ENCODE results near the gene GBA2. TPM values are rescaled to one million over a fixed set of nuclear protein-coding genes. Genes with fewer than 3 reads are reported as not detected.

Gene GBA2
- total and polyA plus RNA-seq, 2 experiments from 2014 or later = 32.1 to 80.1 TPM

- no peak overlapping the region for H3K4me2 ChIP-seq
- H3K9me3 Mint-ChIP-seq = no peaks in the 10 kb centered on the region
- H3F3A ChIP-seq (replicated peaks; ENCODE audit: low read depth) = no peaks in the 10 kb centered on the region
- ATAC-seq (no peak), DNase-seq (ENCODE audit: low spot score) (no peak)
- H2AFZ ChIP-seq = no peak overlapping the region
- no peaks in the 10 kb centered on the region for H4K20me1 ChIP-seq (replicated peaks; ENCODE audit: insufficient read depth)
- no peak overlapping the region for H3K4me3 ChIP-seq
- no peak overlapping the region for H3K4me3 Mint-ChIP-seq
- H3K79me2 ChIP-seq (replicated peaks; ENCODE audit: insufficient read depth) = no peaks in the 10 kb centered on the region
- H3K27me3 ChIP-seq (ENCODE audit: insufficient read depth) = no peaks in the 10 kb centered on the region
- peaks cover 36% of the 10 kb centered on the region for H3K36me3 ChIP-seq (ENCODE audit: insufficient read depth)
- H3K9me2 ChIP-seq (ENCODE audit: insufficient read depth) = no peaks in the 10 kb centered on the region
- no peaks in the 10 kb centered on the region for H3K4me1 Mint-ChIP-seq
- H3K27ac Mint-ChIP-seq = no peak overlapping the region
- H3K4me1 ChIP-seq (ENCODE audit: insufficient read depth) = no peaks in the 10 kb centered on the region
- TF ChIP-seq CREB1 (CRISPR knock-in tag; IDR thresholded peaks at IDR 0.05; ENCODE audit: low read depth) (no peak), ZNF462 (CRISPR knock-in tag; IDR thresholded peaks at IDR 0.05) (no peak), JUNB (IDR thresholded peaks at IDR 0.05; ENCODE audit: unreplicated experiment) (no peak)
- peaks cover 6% of the 10 kb centered on the region for H3K27me3 Mint-ChIP-seq (ENCODE audit: insufficient read depth, low read depth, poor library complexity)
- peaks cover 37% of the 10 kb centered on the region for H3K36me3 Mint-ChIP-seq (ENCODE audit: low read depth)
- no peak overlapping the region for H3K27ac ChIP-seq (ENCODE audit: low read depth)
These were observed 44.9 kb downstream of the GBA2 start for GRCh38 chr9:35703906-35704672.

- peaks cover 38% of the 10 kb centered on the region; the same call in 1 of the 2 replicates for H3K36me3 ChIP-seq (ENCODE audit: insufficient read depth)
- no peak overlapping the region for H3K4me2 ChIP-seq
- H3K4me1 ChIP-seq (ENCODE audit: insufficient read depth) = no peaks in the 10 kb centered on the region
- ATAC-seq (no peak), DNase-seq (ENCODE audit: low spot score) (no peak)
- Mint-ChIP-seq H3K9me3 (no peaks in the 10 kb centered on the region), H3K27me3 (ENCODE audit: insufficient read depth, low read depth, poor library complexity) (peaks cover 6% of the 10 kb centered on the region), H3K4me1 (no peaks in the 10 kb centered on the region), H3K27ac (no peak overlapping the region), H3K36me3 (ENCODE audit: low read depth) (peaks cover 23% of the 10 kb centered on the region), H3K4me3 (no peak overlapping the region)
- no peaks in the 10 kb centered on the region for H3K27me3 ChIP-seq (ENCODE audit: insufficient read depth)
- no peaks in the 10 kb centered on the region for H3K79me2 ChIP-seq (replicated peaks; ENCODE audit: insufficient read depth)
- no peak overlapping the region for H3K4me3 ChIP-seq
- H3K27ac ChIP-seq (ENCODE audit: low read depth) = no peak overlapping the region
- no peaks in the 10 kb centered on the region for H3K9me2 ChIP-seq (ENCODE audit: insufficient read depth)
- no peaks in the 10 kb centered on the region for H3F3A ChIP-seq (replicated peaks; ENCODE audit: low read depth)
- H4K20me1 ChIP-seq (replicated peaks; ENCODE audit: insufficient read depth) = no peaks in the 10 kb centered on the region
- H2AFZ ChIP-seq = no peak overlapping the region
- TF ChIP-seq EZH2 (IDR thresholded peaks at IDR 0.05; ENCODE audit: low read depth, unreplicated experiment) (no peak), ZNF331 (CRISPR knock-in tag; IDR thresholded peaks at IDR 0.05; ENCODE audit: low read depth) (no peak), JUNB (IDR thresholded peaks at IDR 0.05; ENCODE audit: unreplicated experiment) (no peak), EZH2phosphoT487 (IDR thresholded peaks at IDR 0.05; ENCODE audit: unreplicated experiment) (no peak), POLR2AphosphoS5 (IDR thresholded peaks at IDR 0.05; ENCODE audit: low read depth) (no peak), NANOG (IDR thresholded peaks at IDR 0.05; ENCODE audit: borderline replicate concordance) (no peak)
These were observed 46.3 kb downstream of the GBA2 start for GRCh38 chr9:35702696-35703095.

All from GM23338 (cell line).